NCI-H524 (cell line): Measurements from ENCODE around the gene ARHGEF17.
"Not testable (repeated sequence)": the region's sequence is repeated elsewhere in the genome, so short reads cannot be mapped to it uniquely, and the experiment has no call there.

ENCODE experiments used
- DNase-seq, 2 experiments: peaks; one replicate each; lab custom pipeline; 2025; lab: John Stamatoyannopoulos, UW

Gene ARHGEF17

GRCh38 chr11:73273222-73273895 is 34.7 kb upstream of the ARHGEF17 start:
- peak; percentile 15 to 44 for DNase-seq

GRCh38 chr11:73274191-73274590 is 33.9 kb upstream of the ARHGEF17 start:
- DNase-seq = not testable (repeated sequence)

- DNase-seq = no peak
Observed at GRCh38 chr11:73274722-73275380, 33.2 kb upstream of the ARHGEF17 start.

- no peak for DNase-seq
Observed at GRCh38 chr11:73275381-73275750, 32.7 kb upstream of the ARHGEF17 start.

GRCh38 chr11:73277467-73277866 is 30.6 kb upstream of the ARHGEF17 start:
- no peak for DNase-seq

GRCh38 chr11:73280626-73281025 is 27.4 kb upstream of the ARHGEF17 start:
- DNase-seq = no peak

GRCh38 chr11:73281201-73281741 is 26.8 kb upstream of the ARHGEF17 start:
- peak in 1 of 2 experiments; percentile 60 for DNase-seq

GRCh38 chr11:73281796-73282660 is 26.0 kb upstream of the ARHGEF17 start:
- no peak for DNase-seq

- DNase-seq = no peak
Observed at GRCh38 chr11:73283276-73284000, 24.6 kb upstream of the ARHGEF17 start.

GRCh38 chr11:73284106-73284505 is 24.0 kb upstream of the ARHGEF17 start:
- no peak for DNase-seq

- DNase-seq = no peak
Observed at GRCh38 chr11:73285721-73286120, 22.4 kb upstream of the ARHGEF17 start.

GRCh38 chr11:73286240-73286810 is 21.8 kb upstream of the ARHGEF17 start:
- no peak for DNase-seq

- DNase-seq = no peak
Observed at GRCh38 chr11:73287400-73288101, 20.5 kb upstream of the ARHGEF17 start.

GRCh38 chr11:73288192-73288872 is 19.7 kb upstream of the ARHGEF17 start:
- no peak for DNase-seq

- DNase-seq = peak; percentile 16 to 64
Observed at GRCh38 chr11:73288873-73289707, 19.0 kb upstream of the ARHGEF17 start.

GRCh38 chr11:73290536-73290935 is 17.5 kb upstream of the ARHGEF17 start:
- no peak for DNase-seq

GRCh38 chr11:73291196-73291595 is 16.9 kb upstream of the ARHGEF17 start:
- no peak for DNase-seq

GRCh38 chr11:73291781-73292524 is 16.1 kb upstream of the ARHGEF17 start:
- DNase-seq = no peak

GRCh38 chr11:73292525-73292894 is 15.6 kb upstream of the ARHGEF17 start:
- DNase-seq = no peak
